Thoracic aorta (tissue), 2 donors: ENCODE data around the gene FCRL1. TPM values are rescaled to one million over a fixed set of nuclear protein-coding genes. Genes with fewer than 3 reads are reported as not detected.

Experiments used
- ATAC-seq: fragments of 150-250 bp; one replicate; pipeline ENCODE4 v1.8.0; 2017; ENCODE audit warnings: low read depth; ENCODE audit not compliant: insufficient number of reproducible peaks, low FRiP score
- DNase-seq: peaks from one replicate; pipeline ENCODE4 v3.0.0-alpha.2; 2020; ENCODE audit warnings: low spot score
- H3K27ac ChIP-seq, 2 donors: fragments of 200-600 bp; sonication (generic); 1 replicate in 1 of 2; 2 replicates in 1 of 2; pipeline ENCODE4 v1.5.1; 2016; ENCODE audit warnings: mild to moderate bottlenecking in 2 of 2, moderate library complexity in 2 of 2
- H3K27me3 ChIP-seq: fragments of 200-600 bp; sonication (generic); replicated peaks from 2 replicates; pipeline ENCODE4 v1.6.0; 2016; ENCODE audit warnings: mild to moderate bottlenecking; ENCODE audit not compliant: insufficient read depth
- H3K36me3 ChIP-seq: fragments of 200-600 bp; sonication (generic); one replicate; pipeline ENCODE4 v1.5.1; 2016
- H3K4me1 ChIP-seq, 2 donors: fragments of 200-600 bp; sonication (generic); 1 replicate in 1 of 2; 2 replicates in 1 of 2; pipeline versions ENCODE4 v1.5.1 to v1.6.0; 2016; ENCODE audit warnings: low read depth in 2 of 2, mild to moderate bottlenecking in 1 of 2; ENCODE audit not compliant: control insufficient read depth in 1 of 2
- H3K4me3 ChIP-seq: fragments of 200-600 bp; sonication (generic); 2 replicates; pipeline ENCODE4 v1.5.1; 2016; ENCODE audit warnings: mild to moderate bottlenecking
- H3K9me3 ChIP-seq: fragments of 200-600 bp; sonication (generic); 2 replicates; pipeline ENCODE4 v1.5.1; 2016
- total RNA-seq, 2 donors: library from RNA; depleted of rRNA; stranded (reverse); fragments of >200 nt; gene quantifications; one replicate each; pipeline versions ENCODE4 v1.1.0 to v1.2.3, GENCODE V29; 2016
- TF ChIP-seq, protein P1 (sequence below): fragments of 200-600 bp; sonication (generic); IDR thresholded peaks from one replicate; pipeline ENCODE4 v1.5.1; 2019; ENCODE audit warnings: antibody characterized with exemption

Gene FCRL1
- total RNA-seq, 2 donors from 2014 or later = 1.8 TPM; not detected in 1

DNA sequence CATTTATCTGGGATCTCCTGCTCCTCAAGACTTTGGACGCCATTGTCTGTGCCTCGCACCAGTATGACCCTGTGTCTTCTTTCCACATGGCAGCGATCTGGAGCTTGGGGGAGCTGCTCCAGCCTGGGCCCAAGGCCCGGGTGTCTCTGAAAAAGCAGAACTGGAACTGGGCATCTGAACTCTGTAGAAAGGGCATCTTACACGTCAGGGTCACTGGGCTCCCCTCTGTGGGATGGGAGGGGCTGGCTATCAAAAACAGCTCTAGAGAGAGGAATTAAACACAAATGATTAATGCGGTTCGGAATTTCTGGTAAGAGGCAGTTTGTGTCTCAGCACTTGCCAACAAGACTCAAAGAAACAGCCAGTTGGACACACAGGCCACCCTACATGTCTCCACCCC is 16.1 kb downstream of the FCRL1 start:
- DNase-seq (no peak), ATAC-seq (no peak)
- no peaks in the 10 kb centered on the region for H3K9me3 ChIP-seq
- H3K4me3 ChIP-seq = no peak overlapping the region
- H3K27ac ChIP-seq = no peak overlapping the region
- H3K36me3 ChIP-seq = no peaks in the 10 kb centered on the region
- H3K27me3 ChIP-seq = no peaks in the 10 kb centered on the region
- H3K4me1 ChIP-seq = no peaks in the 10 kb centered on the region
- TF ChIP-seq, protein P1, sequence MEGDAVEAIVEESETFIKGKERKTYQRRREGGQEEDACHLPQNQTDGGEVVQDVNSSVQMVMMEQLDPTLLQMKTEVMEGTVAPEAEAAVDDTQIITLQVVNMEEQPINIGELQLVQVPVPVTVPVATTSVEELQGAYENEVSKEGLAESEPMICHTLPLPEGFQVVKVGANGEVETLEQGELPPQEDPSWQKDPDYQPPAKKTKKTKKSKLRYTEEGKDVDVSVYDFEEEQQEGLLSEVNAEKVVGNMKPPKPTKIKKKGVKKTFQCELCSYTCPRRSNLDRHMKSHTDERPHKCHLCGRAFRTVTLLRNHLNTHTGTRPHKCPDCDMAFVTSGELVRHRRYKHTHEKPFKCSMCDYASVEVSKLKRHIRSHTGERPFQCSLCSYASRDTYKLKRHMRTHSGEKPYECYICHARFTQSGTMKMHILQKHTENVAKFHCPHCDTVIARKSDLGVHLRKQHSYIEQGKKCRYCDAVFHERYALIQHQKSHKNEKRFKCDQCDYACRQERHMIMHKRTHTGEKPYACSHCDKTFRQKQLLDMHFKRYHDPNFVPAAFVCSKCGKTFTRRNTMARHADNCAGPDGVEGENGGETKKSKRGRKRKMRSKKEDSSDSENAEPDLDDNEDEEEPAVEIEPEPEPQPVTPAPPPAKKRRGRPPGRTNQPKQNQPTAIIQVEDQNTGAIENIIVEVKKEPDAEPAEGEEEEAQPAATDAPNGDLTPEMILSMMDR = no peak

DNA sequence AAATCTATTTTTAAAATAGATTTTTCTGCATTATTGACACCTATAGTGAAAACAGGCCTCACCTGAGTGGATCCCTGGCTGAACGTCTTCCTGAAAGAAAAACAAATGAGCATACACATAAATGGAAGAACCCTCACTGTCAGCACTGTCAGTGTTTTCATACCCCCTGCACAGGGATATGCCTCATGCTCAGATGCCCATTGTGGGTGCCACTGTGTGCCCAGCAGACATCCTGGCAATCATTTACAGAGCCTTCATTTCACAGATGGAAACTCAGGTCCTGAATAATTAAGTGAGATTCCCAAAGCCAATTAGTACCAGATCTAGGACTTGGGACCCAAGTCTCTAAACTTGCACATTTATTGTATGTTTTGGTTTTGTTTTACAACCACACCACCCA is 19.9 kb downstream of the FCRL1 start:
- Histone ChIP-seq H3K4me3 (no peak overlapping the region), H3K27ac (no peak overlapping the region), H3K36me3 (no peaks in the 10 kb centered on the region), H3K27me3 (no peaks in the 10 kb centered on the region), H3K9me3 (no peaks in the 10 kb centered on the region), H3K4me1 (no peaks in the 10 kb centered on the region)
- DNase-seq = no peak
- TF ChIP-seq, protein P1 = no peak
- no peak for ATAC-seq

DNA sequence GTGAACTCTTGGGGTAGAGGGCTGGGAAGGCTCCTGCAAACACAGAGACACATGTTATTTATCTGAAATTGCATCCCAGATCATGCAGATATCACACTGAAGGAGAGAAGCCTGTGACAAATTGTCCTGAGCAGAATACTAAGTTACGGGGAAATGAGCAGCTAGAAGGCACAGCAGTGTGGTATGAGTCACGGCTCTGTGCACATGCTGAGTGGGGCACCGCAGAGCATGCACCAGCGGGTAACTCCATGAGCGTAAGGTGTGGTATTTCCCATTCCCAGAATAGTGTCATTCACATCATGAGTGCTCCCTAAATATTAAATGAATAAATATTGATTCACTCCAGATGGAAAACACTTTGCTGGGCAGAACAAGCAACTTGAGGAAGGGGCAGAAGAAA is 21.7 kb downstream of the FCRL1 start:
- Histone ChIP-seq H3K36me3 (no peaks in the 10 kb centered on the region), H3K4me3 (no peak overlapping the region), H3K9me3 (peaks cover 2% of the 10 kb centered on the region), H3K27me3 (no peaks in the 10 kb centered on the region), H3K27ac (no peak overlapping the region), H3K4me1 (no peaks in the 10 kb centered on the region)
- TF ChIP-seq, protein P1 = no peak
- ATAC-seq = no peak
- DNase-seq = no peak

DNA sequence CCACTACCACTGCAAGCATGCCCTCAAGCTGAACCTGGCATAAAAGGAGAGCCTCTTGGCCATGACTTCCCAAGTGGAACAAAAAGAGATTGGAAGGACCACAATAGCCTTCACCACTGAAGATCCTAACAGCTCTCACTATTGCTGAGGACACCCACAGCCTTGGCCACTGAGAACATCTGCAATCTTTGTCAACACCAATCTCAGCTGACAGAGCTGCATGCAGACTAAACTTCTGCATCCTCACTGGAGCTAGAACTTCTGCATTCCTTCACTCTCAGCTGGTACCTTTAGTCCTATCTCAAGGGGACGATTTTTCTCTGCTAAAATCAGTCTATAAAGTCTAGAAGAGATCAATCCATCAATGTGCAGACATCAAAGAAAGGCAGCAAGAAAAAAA is 34.7 kb downstream of the FCRL1 start:
- no peaks in the 10 kb centered on the region for H3K36me3 ChIP-seq
- TF ChIP-seq, protein P1 = no peak
- no peaks in the 10 kb centered on the region for H3K9me3 ChIP-seq
- ATAC-seq (no peak), DNase-seq (no peak)
- no peaks in the 10 kb centered on the region for H3K4me1 ChIP-seq
- H3K4me3 ChIP-seq = no peak overlapping the region
- H3K27ac ChIP-seq = no peak overlapping the region
- H3K27me3 ChIP-seq = no peaks in the 10 kb centered on the region

- no peak for DNase-seq
- TF ChIP-seq, protein P1 = no peak
- Histone ChIP-seq H3K36me3 (no peaks in the 10 kb centered on the region), H3K27me3 (no peaks in the 10 kb centered on the region), H3K9me3 (no peaks in the 10 kb centered on the region), H3K4me1 (no peaks in the 10 kb centered on the region), H3K27ac (no peak overlapping the region), H3K4me3 (no peak overlapping the region)
- no peak for ATAC-seq
Measured at GRCh38 chr1:157784801-157785200, 35.1 kb downstream of the FCRL1 start.
